HG03280 (cell line): ENCODE data around the gene VSTM4.

Experiments used
- ATAC-seq: cut with Tn5 transposase; IDR thresholded peaks from one replicate; pipeline ENCODE4 v1.9.1; 2021; ENCODE audit warnings: mild to moderate bottlenecking, moderate library complexity; ENCODE audit not compliant: unreplicated experiment

Gene VSTM4

GRCh38 chr10:49094646-49095045, 20.7 kb downstream of the VSTM4 start:
- ATAC-seq: no peak

DNA sequence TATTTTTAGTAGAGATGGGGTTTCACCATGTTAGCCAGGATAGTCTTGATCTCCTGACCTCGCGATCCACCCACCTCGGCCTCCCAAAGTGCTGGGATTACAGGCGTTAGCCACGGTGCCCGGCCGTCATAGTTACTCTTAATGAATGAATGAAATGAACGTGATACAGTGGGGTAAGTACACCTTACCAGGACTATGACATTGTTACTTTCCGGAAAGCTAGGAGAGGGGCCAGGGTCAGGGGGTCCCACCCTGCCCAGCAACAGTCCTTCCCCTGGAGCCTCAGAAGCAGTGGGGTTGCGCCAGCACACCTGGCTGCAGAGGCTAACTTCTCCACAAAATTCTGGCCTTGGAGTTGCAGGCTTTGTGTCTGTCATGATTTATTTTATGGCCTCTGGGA, 21.4 kb downstream of the VSTM4 start:
- no peak for ATAC-seq

DNA sequence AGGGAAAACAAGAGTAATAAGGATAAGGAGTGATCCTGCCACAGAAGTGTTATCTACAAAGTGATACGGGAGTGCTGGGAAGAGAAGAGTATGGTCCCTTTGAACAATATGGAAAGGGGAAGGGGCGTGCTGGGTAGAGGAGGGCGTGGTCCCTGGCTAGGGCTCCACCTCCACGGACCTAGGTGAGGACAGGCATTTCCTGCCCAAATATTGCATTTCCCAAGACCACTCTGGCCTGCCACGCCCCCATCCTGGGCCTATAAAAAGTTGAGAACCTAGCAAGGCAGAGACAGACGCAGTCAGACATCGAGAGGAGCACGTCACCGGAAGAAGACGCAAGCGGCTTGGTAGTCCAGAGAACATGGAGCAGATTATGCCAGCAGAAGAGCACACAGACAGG, 22.8 kb downstream of the VSTM4 start:
- ATAC-seq: no peak

- ATAC-seq: no peak
Measured at GRCh38 chr10:49091450-49092210, 23.7 kb downstream of the VSTM4 start.

- no peak for ATAC-seq
Measured at GRCh38 chr10:49090696-49091380, 24.5 kb downstream of the VSTM4 start.

- no peak for ATAC-seq
Measured at GRCh38 chr10:49090189-49090575, 25.1 kb downstream of the VSTM4 start.

DNA sequence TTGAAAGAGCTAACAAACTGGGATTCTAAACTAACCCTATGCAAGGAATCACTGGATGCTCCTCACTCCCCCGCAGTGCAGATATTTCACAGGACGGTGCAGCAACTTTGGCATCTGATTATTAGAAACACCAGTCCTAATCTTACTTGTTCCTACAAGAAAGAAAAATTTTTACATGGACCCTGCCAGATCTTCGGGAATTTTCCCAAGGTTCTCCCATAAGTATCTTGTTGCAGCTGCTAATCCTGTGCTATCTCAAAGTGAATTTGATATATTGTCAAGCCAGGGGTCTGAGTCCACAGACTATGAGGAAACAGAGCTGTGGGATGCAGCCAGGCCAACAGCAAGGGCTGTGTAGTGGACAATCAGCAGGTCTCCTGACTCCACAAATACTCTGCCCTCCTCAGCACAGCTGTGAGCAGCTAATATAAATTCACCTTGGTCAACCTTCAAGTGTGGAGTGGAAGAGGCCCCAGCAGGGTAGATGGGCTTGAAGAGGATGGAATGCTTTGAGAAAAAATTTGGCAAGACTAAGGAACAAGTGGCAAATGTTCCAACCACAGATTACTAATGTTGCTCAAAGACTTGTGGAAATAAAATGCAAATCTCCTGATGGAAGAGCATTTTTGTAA, 25.6 kb downstream of the VSTM4 start:
- no peak for ATAC-seq

- no peak for ATAC-seq
Measured at GRCh38 chr10:49089152-49089551, 26.2 kb downstream of the VSTM4 start.

DNA sequence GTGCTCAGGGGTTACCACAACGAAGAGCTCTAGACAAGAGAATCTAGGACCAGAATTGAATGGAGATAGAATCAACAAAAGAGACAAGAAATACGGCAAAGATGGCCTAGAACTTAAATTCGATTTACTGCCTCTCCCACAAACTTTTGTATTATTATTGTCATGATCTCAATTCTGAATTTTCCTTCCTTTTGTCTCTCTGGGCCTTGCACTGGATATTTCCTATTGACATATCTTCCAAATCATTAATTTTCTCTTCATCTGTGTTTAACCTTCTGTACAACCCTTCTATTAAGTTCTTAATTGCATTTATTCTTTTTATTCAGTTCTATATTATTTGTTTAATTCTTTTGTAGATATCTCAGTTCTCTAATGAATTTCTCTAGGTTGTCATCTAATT, 28.4 kb downstream of the VSTM4 start:
- no peak for ATAC-seq

- ATAC-seq: no peak
Measured at GRCh38 chr10:49083261-49083660, 32.1 kb downstream of the VSTM4 start.

DNA sequence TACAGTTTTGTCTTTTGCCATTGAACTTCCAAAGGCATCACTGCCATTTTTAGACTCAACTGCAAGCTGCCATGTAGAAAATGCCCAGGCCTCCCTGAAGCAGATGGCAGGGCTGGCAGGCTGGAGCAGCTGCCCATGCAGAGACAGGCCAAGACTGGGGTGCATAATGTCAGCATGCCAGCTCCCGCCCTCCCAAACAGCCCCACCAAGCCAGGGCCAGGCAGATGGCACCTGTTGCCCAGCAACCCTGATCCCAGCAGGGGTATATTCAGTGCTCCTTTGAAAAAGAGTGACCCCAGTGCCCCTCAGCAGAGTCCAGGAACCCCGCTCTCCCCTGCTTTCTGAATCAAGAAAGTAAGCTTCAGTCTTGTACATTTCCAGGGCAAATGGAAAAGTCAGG, 32.6 kb downstream of the VSTM4 start:
- no peak for ATAC-seq

DNA sequence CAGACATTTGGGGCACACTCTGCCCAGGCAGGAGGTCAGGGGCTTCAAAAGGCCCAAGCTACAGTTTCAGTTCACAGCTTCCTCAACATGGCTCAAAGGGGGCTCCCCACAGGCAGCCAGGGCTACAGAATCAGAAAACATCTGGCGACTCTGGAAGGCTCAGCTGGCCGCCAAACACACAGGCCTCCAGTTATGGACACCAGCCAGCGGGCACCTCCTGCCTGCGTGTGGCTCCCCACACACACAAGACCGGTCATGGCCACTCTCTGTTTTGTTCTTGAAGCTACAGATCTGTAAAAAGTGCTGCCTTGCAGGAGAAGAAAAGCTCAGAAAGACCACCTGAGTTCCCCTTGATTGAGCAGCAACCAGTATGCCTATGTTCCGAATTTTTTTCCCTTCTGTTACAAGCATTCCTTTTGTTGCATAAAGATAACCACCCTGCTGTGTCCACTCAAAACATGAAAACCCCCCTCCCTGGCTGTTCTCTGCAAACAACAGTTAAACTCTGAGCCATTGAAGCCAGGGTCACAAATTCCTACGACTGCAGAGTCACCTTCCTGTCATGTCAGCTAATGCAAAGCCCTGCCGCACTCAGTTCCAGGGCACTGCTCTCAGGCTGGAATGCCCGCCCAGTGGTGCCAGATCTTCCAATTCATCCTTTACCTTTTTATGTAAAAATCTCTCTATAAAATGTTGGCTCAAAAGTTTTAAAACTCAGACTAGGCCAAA, 33.6 kb downstream of the VSTM4 start:
- ATAC-seq: no peak

GRCh38 chr10:49080965-49081364, 34.4 kb downstream of the VSTM4 start:
- no peak for ATAC-seq

DNA sequence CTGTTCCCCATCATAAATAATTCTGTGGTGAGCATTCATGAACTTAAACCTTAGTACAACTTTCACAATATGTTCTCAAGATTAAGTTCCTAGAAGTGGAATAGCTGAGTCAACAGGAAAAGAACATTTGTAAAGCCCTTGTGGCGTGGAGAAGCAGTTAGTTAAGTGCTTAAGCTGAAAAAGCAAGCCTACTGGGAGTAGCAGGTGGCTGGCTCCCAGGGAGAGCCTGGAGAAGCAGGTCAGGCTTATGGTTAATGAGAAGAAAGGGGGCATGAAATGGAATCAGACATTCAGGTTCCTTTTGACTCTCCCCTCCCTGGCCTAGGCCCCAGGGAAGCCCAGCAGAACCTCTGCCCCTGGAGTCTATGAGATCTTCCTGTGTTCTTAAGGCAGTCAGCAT, 35.3 kb downstream of the VSTM4 start:
- no peak for ATAC-seq

DNA sequence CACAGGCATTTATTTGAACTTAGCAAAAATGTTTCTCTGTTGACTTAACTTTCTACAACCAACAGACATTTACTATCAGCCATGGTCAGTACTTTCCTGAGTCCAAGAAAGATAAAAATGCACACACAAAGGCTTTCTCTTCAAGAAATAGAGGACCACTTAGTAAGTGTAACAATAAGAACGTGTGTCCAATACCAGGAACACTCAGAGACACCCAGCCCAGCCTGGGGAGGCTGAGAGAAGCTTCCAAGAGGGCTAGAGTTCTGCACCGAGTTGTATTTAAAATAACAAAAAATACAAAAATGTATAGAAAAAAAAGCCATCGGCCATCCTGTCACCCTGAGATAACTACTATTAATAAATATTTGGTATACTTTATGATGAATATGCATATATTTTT, 35.8 kb downstream of the VSTM4 start:
- no peak for ATAC-seq

GRCh38 chr10:49079072-49079471, 36.2 kb downstream of the VSTM4 start:
- ATAC-seq: no peak

- ATAC-seq: no peak
Measured at GRCh38 chr10:49078433-49078832, 36.9 kb downstream of the VSTM4 start.

DNA sequence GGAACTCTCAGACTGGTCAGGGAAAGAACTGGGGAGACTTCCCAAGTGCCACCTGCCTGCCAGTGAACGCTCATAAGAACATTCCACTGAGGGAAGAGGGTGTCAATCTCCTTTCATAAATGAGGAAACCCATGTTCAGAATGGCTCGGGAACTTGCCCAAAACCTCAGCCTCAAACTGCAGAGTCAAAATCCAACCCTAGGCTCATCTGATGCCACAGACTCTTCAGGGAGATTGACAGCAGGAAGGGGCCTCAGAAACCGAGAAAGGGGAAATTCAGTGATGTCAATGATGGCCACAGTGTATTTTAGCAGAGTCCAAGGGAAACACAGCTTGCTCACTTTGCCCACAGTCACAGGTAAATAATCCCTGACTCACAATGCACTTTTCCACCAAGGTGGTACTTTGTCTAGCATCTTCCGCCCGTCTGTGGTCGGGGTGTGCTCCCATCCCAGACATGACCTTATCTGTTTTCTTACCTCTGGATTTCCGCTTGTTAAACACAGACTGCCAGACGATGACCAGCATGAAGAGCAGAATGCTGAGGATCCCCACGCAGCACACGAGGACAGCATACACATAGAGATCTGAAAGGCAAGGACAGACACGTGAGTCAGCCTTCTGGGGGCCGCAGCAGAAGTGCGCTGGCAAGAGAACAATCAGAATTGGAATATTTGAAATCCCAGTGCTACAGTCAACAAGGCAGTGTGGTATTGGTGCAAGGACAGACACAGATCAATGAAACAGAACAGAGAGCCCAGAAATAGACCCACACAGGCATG, 38.4 kb downstream of the VSTM4 start:
- no peak for ATAC-seq

DNA sequence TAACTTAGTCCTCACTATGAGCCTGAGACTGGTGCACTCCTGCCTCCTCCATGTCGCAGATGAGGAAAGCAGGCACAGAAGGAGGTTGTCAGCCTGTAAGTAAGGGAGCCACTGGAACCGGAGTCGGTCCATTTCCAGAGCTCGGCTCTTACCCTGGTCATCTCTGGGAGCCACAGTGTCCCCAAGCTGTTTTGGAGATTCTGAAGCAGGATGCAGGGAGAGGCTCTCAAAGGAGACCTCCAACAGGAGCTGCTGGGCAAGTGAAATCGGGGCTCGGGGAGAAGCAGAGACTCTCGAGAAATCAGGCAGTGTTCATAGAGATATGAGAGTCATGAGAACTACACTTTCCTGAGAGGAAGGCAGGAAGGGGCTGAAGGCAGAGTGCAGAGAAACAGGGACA, 39.0 kb downstream of the VSTM4 start:
- ATAC-seq: no peak

GRCh38 chr10:49075743-49076142, 39.6 kb downstream of the VSTM4 start:
- no peak for ATAC-seq
